Calu3 (cell line): ENCODE results near the gene JAG2. TPM values are rescaled to one million over a fixed set of nuclear protein-coding genes. Genes with fewer than 3 reads are reported as not detected.

ENCODE experiments used
- BruUV-seq: library from RNA; stranded (reverse); fragments of 400-500 nt; replicated peaks from 2 replicates; lab custom pipeline; 2021; lab: Mats Ljungman, UMichigan
- CTCF ChIA-PET: fragments of 300-600 bp; sonication (Branson Sonifier 250); formaldehyde crosslinking; loops from one replicate; lab custom pipeline; 2022; ENCODE audit warnings: antibody characterized with exemption; lab: Charles Lee
- DNase-seq: peaks from one replicate; pipeline ENCODE4 v3.0.0; 2022
- H3K27ac Mint-ChIP-seq: one replicate; pipeline ENCODE4 v1.8.0; 2022; ENCODE audit warnings: mixed read lengths; ENCODE audit not compliant: unreplicated experiment
- H3K27me3 Mint-ChIP-seq: one replicate; pipeline ENCODE4 v1.8.0; 2022; ENCODE audit warnings: mixed read lengths; ENCODE audit not compliant: unreplicated experiment
- H3K36me3 Mint-ChIP-seq: one replicate; pipeline ENCODE4 v1.8.0; 2022; ENCODE audit warnings: mild to moderate bottlenecking, moderate library complexity, mixed read lengths; ENCODE audit not compliant: insufficient read depth, unreplicated experiment
- H3K4me1 Mint-ChIP-seq: one replicate; pipeline ENCODE4 v1.8.0; 2022; ENCODE audit warnings: mild to moderate bottlenecking, low read depth, mixed read lengths; ENCODE audit not compliant: unreplicated experiment
- H3K4me3 Mint-ChIP-seq: one replicate; pipeline ENCODE4 v1.8.0; 2022; ENCODE audit warnings: mild to moderate bottlenecking, low read depth, moderate library complexity, mixed read lengths; ENCODE audit not compliant: unreplicated experiment
- H3K9me3 Mint-ChIP-seq: one replicate; pipeline ENCODE4 v1.8.0; 2022; ENCODE audit warnings: low read depth, mixed read lengths; ENCODE audit not compliant: unreplicated experiment
- CTCF ChIP-seq: fragments of 200-600 bp; IDR thresholded peaks from one replicate; pipeline ENCODE4 v1.8.0; 2022; ENCODE audit warnings: antibody characterized with exemption; ENCODE audit not compliant: unreplicated experiment
- intact Hi-C: fragments of 100-400 bp; cut with micrococcal nuclease; formaldehyde crosslinking; loops from one replicate; pipeline ENCODE4 v1.10.0; 2022; ENCODE audit not compliant: unreplicated experiment
- total RNA-seq: library from RNA; stranded (reverse); gene quantifications from 2 replicates; pipeline ENCODE4 v1.2.3, GENCODE V29; 2022

Gene JAG2
- total RNA-seq, 1 experiment from 2014 or later, result 13.8 TPM

GRCh38 chr14:105120056-105120455 is 48.5 kb downstream of the JAG2 start:
- Mint-ChIP-seq H3K27me3 (peaks cover 38% of the 10 kb centered on the region), H3K4me1 (peaks cover 29% of the 10 kb centered on the region), H3K9me3 (peaks cover 7% of the 10 kb centered on the region), H3K4me3 (no peak overlapping the region), H3K27ac (no peak overlapping the region), H3K36me3 (no peaks in the 10 kb centered on the region)
- intact Hi-C loops, result no loop called here
- DNase-seq, result no peak
- no peak for TF ChIP-seq CTCF
- CTCF ChIA-PET, result no interaction called here
- no TSS peak for BruUV-seq

- no peak for DNase-seq
- no TSS peak for BruUV-seq
- Mint-ChIP-seq H3K36me3 (no peaks in the 10 kb centered on the region), H3K4me3 (no peak overlapping the region), H3K4me1 (peaks cover 29% of the 10 kb centered on the region), H3K27ac (no peak overlapping the region), H3K27me3 (peaks cover 33% of the 10 kb centered on the region), H3K9me3 (peaks cover 7% of the 10 kb centered on the region)
- CTCF ChIA-PET, result interaction anchor here (1.1 kb wide), 1 partner anchor 52 kb away, joined by 4 read pairs; no protein-coding TSS in a partner anchor
- TF ChIP-seq CTCF, result no peak
- intact Hi-C loops, result no loop called here
Observed at GRCh38 chr14:105119408-105120025, 49.1 kb downstream of the JAG2 start.

GRCh38 chr14:105118646-105119407 is 49.7 kb downstream of the JAG2 start:
- CTCF ChIA-PET, result interaction anchor here (1.1 kb wide), 1 partner anchor 53 kb away, joined by 4 read pairs; no protein-coding TSS in a partner anchor
- no peak overlapping the region for H3K4me3 Mint-ChIP-seq
- intact Hi-C loops, result no loop called here
- DNase-seq, result peak; percentile 70
- no TSS peak for BruUV-seq
- peaks cover 7% of the 10 kb centered on the region for H3K9me3 Mint-ChIP-seq
- no peaks in the 10 kb centered on the region for H3K36me3 Mint-ChIP-seq
- peaks cover 26% of the 10 kb centered on the region for H3K27me3 Mint-ChIP-seq
- TF ChIP-seq CTCF, result no peak
- H3K27ac Mint-ChIP-seq, result no peak overlapping the region
- H3K4me1 Mint-ChIP-seq, result peaks cover 29% of the 10 kb centered on the region

- intact Hi-C loops, result no loop called here
- Mint-ChIP-seq H3K4me1 (peaks cover 29% of the 10 kb centered on the region), H3K4me3 (no peak overlapping the region), H3K27ac (no peak overlapping the region), H3K27me3 (peaks cover 16% of the 10 kb centered on the region), H3K36me3 (no peaks in the 10 kb centered on the region), H3K9me3 (peaks cover 7% of the 10 kb centered on the region)
- no peak for TF ChIP-seq CTCF
- no peak for DNase-seq
- no TSS peak for BruUV-seq
- CTCF ChIA-PET, result no interaction called here
Observed at GRCh38 chr14:105117710-105118385, 50.7 kb downstream of the JAG2 start.
